Adrenal gland (tissue), 5 donors: ENCODE results near the gene WDR5.

Experiments used
- POLR2A ChIP-seq, 2 donors: fragments of 450-650 bp; IDR thresholded peaks; one replicate each; pipeline ENCODE4 v1.6.1; 2017; ENCODE audit warnings: antibody characterized with exemption in 2 of 2, mild to moderate bottlenecking in 2 of 2, moderate library complexity in 1 of 2
- TF ChIP-seq, protein P1 (sequence below), 6 experiments: fragments of 450-650 bp in 4 of 6; fragments of 200-600 bp in 2 of 6; sonication (generic) in 1 of 6; IDR thresholded peaks; 1 replicate in 5 of 6; 2 replicates in 1 of 6; pipeline versions ENCODE4 v1.5.1 to v1.8.0; 2016 to 2021; ENCODE audit warnings: antibody characterized with exemption in 6 of 6, mild to moderate bottlenecking in 2 of 6, moderate library complexity in 1 of 6
- donor health status: DM: no; HTN: no; CAD: no.

- TF ChIP-seq, protein P1, sequence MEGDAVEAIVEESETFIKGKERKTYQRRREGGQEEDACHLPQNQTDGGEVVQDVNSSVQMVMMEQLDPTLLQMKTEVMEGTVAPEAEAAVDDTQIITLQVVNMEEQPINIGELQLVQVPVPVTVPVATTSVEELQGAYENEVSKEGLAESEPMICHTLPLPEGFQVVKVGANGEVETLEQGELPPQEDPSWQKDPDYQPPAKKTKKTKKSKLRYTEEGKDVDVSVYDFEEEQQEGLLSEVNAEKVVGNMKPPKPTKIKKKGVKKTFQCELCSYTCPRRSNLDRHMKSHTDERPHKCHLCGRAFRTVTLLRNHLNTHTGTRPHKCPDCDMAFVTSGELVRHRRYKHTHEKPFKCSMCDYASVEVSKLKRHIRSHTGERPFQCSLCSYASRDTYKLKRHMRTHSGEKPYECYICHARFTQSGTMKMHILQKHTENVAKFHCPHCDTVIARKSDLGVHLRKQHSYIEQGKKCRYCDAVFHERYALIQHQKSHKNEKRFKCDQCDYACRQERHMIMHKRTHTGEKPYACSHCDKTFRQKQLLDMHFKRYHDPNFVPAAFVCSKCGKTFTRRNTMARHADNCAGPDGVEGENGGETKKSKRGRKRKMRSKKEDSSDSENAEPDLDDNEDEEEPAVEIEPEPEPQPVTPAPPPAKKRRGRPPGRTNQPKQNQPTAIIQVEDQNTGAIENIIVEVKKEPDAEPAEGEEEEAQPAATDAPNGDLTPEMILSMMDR (IDR thresholded peaks at IDR 0.05), result no peak
- no peak for TF ChIP-seq POLR2A (IDR thresholded peaks at IDR 0.05)
Measured at GRCh38 chr9:134155812-134156377, 20.0 kb downstream of the WDR5 start.
